ENCODE data around the gene RAD51B.

GRCh38 chr14:68584786-68585185, 765.2 kb downstream of the RAD51B start:
- TF ChIP-seq, protein P1, sequence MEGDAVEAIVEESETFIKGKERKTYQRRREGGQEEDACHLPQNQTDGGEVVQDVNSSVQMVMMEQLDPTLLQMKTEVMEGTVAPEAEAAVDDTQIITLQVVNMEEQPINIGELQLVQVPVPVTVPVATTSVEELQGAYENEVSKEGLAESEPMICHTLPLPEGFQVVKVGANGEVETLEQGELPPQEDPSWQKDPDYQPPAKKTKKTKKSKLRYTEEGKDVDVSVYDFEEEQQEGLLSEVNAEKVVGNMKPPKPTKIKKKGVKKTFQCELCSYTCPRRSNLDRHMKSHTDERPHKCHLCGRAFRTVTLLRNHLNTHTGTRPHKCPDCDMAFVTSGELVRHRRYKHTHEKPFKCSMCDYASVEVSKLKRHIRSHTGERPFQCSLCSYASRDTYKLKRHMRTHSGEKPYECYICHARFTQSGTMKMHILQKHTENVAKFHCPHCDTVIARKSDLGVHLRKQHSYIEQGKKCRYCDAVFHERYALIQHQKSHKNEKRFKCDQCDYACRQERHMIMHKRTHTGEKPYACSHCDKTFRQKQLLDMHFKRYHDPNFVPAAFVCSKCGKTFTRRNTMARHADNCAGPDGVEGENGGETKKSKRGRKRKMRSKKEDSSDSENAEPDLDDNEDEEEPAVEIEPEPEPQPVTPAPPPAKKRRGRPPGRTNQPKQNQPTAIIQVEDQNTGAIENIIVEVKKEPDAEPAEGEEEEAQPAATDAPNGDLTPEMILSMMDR (IDR thresholded peaks at IDR 0.05), result no peak
- no peak for TF ChIP-seq POLR2A (IDR thresholded peaks at IDR 0.05)
- TF ChIP-seq EP300 (IDR thresholded peaks at IDR 0.05), result no peak

Measured in tibial nerve (tissue), 4 donors.